SIG-M5 treated with dmso at 0.1 percent for 504 hours (cell line): Measurements from ENCODE around the gene CCN5.
A peak's percentile ranks its signal among the peaks of the same experiment; 100 is the strongest.

Source experiments
- DNase-seq: peaks from one replicate; lab custom pipeline; 2025; ENCODE audit not compliant: unreplicated experiment; lab: John Stamatoyannopoulos, UW

Gene CCN5

DNA sequence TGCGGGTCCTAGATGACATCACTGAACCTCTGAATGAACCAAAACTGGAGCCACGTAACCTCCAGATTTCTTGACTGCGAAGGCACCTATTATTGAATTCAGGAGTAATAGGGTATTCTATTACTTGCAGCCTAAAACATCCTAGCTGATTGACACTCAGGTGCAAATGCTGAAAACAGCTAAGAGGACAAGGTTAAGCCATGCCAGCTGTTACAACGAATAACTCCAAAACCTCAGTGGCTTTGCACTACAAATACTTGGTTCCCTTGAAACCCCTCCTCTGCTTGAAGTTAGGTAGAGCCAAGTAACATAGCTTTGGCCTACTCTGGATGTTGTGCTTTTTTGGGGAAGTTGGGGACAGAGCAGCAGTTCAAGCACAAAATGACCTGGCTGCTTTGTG lies 21.0 kb upstream of the CCN5 start:
- no peak for DNase-seq

DNA sequence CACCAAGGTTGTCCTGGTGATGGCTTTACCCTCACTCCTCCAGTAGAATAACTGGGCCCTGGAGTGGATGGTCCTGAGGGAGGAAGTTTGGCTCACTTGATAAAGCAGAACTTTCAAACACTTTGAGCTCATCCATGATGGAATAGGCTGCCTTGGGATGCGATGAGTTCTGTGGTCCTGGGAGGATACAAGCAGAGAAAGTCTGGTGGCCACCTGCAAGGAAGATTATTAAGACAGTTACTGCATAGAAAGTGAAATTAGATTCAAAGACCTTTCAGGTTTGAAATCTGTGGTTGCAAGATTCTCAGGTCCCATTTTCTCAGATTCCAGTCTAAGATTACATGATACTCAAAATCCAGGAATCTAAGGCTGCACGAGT lies 19.9 kb upstream of the CCN5 start:
- DNase-seq: no peak

DNA sequence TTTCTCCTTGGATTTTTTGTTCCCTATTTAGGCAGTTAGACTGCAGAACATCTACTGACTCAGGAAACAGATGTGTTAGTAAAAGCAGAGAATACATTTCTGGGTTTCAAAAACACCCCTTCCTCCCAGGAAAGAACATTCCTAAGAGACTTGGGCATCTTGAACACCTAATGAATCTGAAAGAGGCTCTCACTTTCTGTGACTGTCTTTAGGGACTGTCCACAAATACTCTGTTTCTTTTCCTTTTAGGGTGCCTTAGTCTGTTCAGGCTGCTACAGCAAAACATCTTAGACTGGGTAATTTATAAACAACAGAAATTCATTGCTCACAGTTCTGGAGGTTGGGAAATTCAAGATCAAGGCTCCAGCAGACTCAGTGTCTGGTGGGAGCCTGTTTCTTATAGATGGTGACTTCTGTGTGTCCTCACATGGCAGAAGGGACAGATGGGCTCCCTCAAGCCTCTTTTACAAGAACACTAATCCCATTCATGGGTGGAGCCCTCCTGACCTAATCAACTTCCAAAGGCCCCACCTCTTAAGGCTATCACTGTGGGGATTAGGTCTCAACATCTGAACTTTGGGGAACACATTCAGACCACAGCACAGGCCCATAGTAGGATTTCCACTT lies 19.4 kb upstream of the CCN5 start:
- no peak for DNase-seq

DNA sequence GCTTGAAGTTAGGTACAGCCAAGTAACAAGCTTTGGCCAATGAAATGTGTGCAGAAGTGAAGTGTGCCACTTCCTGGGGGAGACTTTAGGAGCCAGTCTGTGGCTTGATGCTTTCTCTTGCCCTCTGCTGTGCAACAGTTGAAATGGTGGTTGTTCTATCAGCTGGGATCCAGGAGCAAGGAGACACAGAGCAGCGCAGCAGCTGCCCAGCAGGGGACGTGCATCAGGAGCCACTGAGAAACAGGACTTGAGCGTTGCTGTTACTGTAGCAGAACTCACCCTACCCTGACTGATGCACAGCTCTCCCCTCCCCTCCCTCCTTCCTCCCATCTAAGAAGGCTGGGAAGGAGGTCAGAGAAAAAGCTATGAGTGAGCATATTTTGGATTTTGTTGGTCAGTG lies 18.9 kb upstream of the CCN5 start:
- no peak for DNase-seq

DNA sequence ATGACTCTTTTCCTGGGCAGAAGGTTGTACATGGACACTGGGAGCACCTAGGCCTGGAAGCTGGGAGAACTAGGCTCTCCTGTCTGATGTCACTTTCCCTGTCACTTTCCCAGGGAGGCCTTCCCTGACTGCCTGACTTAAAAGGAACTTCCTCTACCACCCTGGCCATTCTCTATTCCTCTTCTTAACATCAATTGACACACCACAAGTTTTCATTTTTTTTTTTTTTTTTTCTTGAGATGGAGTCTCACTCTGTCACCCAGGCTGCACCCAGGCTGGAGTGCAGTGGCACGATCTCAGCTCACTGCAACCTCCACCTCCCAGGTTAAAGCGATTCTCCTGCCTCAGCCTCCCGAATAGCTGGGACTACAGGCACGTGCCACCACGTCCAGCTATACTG lies 18.1 kb upstream of the CCN5 start:
- peak; percentile 16 for DNase-seq

DNA sequence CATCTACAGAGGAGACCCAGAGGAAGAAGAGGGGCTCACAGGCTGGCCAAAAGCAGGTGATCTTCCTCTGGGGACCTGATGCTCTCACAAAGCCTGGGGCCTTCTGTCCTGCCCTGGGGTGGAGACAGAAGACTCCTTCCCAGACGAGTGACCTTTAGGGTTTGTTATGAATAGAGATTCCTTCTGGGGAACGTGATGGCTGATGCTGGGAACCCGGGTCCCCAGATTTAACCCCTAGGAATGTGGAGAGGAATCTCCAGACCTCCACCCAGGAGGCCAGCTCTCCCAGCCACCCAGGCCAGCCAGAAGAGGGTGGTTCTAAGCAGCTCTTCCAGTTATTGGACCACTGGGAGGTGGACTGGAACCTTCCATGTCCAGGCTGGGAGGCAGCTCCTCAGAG lies 16.8 kb upstream of the CCN5 start:
- DNase-seq: no peak

DNA sequence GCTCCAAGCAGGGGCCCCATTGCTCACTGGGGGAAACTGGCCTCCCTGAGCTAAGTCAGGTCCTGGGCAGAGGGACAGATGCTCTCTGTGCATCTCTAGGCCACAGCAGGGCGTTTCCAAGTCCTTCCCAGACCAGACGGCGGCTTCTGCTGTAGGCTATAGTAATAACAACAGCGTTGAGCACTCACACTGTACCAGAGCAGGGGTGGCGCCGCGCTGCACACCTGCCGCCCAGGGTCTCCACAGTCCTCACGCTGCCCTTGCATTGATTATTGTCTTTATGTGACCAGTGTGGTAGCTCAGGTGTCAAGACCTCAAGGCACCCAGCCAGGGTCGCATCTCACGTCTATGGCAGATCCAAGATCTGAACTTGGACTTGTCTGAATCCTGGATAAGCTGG lies 14.9 kb upstream of the CCN5 start:
- no peak for DNase-seq

DNA sequence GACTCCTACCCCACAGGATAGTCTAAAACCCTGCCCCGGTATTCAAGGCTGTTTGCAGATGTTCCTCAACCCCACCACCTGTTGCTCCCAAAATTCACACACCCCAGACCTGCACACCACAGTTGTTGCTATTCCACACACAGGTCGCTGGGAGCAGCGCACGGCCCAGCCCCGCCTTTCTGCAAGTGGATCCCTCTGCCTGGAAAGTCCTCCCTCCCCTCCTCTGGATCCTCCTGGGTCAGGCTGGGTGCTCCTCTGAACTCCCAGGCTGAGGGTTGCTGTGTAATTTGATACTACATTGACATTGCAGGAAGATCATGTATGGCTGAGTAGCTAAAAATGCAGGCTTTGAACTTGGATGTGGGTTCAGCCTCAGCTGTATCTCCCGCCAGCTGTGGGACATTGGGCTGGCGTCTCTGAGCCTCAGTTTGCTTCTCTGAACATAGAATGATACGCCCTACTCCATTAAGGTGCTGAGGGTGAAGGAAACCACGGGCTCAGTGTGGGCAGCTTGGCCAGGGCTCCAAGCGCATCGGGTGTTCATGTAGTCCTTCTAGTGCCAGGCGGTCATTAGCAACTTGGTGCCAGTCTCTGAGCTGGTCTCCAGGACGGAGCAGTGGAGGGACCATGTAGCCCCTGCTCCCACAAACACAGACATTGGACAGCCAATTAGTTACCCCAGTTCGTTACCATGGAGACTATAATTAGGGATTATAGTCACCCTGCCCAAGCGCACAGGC lies 13.9 kb upstream of the CCN5 start:
- DNase-seq: no peak

DNA sequence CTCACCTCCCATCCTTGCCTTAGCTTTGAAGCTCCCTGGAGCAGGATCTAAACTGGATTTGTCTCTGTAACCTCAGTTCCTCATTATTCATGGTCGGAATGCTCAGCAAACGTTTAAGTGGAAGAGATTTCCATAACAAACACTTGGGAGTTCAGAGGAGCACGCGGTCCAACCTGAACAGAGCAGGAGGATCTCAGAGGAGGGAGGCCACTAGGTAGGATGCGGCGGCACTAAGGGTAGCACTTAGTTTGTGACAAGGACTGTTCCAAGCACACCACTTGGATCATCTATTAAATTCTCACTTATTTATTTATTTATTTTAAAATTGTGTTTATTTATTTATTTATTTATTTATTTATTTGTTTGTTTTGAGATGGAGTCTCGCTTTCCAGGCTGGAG lies 13.3 kb upstream of the CCN5 start:
- no peak for DNase-seq

DNA sequence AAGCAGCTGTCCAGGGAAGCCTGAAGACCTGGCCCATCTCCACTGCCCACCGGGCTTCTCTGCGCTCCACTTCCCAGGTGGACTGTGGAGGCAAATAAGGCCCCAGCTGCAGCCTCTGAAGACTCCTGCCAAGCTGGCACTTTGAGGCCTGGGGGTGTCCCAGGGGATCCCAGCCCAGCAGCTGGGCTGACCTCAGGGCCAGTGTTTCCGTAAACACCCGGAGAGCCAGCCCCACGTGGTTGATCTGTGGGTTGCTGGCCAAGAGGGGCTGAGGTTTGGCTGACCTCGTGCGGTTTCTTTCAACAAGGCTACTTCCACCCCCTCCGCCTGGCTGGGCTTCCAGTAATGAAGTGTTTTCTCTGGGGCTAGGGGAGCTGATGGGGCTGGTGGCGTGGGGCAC lies 12.4 kb upstream of the CCN5 start:
- DNase-seq: no peak

DNA sequence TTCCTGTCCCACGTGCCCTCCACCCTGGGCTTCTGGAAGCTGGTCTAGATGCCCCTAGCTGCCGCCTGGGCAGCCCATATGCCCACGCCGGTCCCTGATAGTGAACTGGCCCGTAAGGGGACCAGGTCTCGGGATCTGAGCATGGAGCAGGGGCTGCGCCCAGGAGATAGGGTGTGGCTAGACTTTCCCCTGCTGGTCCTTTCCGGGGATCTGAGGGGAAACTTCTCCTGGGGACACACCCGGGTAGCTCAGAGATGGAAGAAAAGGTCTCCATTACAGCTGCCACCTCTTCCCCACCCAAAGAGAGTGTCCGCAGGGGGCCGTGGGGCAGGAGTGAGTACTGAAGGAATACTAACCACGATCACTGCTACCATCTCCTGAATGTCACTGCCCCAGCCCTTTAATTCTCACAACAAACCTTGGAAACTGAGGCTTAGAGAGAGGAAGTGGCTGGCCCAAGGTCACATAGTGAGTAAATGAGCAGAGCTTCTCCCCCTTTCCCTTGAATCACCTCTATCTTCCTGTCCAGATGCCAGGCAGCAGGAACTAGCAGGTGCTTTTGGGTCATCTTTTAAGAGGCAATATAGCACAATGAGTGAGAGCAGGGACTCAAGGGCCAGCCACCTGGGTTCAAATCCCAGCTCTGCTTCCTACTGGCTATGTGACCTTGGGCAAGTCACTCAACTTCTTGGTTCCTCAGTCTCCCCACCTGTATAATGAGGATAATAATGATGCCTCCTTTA lies 11.8 kb upstream of the CCN5 start:
- DNase-seq: no peak

DNA sequence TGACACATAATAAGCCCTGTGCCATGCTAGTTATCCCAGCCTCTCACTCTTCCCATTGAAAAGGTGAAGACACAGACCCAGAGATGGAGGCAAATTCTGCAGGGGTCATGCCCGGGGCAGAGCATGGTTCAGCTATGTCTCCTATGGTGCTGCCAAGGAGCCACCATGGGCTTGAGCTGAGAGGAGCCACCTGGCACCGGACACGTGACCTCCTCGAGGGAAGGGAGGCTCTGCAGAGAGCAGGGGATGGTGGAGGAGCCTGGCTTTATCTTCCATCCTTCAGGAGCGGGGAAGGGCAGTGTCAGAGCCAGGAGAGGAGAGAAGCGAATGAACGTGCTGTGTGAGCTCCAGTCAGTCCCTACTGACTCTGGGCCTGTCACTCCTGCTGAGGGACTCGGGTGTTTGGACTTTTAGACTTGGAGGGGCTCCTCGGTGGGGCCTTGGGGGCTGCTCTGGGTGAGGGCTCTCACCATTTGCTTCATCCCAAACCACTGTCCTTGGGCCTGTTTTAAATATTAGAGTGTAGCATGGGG lies 11.1 kb upstream of the CCN5 start:
- no peak for DNase-seq

DNA sequence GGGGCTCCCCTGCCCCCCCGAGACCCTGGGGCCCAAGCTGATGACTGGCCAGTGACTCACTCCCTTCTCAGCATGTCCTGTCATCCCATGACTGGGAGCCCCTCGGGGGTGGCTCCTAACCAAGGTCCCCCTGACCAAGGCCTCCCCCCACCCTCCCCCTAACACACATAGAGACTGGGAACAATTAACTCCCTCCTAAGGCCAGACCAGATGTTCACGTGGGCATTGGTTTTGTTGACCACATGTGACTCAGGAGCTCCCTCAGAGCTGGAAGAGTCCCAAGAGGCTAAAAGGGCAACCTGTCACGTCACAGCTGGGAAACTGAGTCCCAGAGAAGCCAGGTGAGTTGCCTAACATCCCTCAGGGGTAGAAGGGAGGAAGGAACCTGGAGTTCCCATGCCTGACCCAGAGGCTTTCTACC lies 10.6 kb upstream of the CCN5 start:
- DNase-seq: no peak

DNA sequence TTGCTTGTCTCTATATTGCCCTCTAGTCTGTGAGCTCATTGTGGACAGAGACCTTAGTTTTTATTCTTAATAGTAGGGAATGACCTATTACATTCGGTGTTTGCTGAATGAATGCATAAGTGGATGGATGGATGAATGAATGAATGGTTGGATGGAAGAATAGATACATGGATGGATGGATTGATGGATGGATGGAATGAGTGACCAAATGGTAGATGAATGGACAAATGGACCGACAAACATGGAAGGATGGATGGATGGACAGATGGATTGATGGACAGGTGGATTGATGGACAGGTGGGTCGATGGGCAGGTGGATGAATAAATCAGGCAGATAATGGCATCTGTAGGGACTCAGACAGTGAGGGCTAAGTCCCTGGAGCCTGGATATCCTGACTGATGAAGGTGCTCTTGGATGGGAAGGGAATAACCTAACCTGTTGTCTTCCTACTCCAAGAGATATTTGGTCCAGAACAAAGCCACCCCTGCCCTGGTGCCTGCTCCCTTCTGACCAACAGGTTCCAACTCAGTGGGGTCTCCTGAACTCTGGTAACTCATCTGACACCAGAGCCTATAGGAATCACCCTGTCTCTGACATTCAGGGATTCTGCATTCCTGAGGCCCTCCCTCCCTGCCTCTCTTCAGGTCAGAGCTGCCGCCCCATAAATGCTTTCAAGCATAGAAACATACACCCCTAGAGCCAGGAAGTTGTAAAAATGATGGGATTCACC lies 9.6 kb upstream of the CCN5 start:
- no peak for DNase-seq

DNA sequence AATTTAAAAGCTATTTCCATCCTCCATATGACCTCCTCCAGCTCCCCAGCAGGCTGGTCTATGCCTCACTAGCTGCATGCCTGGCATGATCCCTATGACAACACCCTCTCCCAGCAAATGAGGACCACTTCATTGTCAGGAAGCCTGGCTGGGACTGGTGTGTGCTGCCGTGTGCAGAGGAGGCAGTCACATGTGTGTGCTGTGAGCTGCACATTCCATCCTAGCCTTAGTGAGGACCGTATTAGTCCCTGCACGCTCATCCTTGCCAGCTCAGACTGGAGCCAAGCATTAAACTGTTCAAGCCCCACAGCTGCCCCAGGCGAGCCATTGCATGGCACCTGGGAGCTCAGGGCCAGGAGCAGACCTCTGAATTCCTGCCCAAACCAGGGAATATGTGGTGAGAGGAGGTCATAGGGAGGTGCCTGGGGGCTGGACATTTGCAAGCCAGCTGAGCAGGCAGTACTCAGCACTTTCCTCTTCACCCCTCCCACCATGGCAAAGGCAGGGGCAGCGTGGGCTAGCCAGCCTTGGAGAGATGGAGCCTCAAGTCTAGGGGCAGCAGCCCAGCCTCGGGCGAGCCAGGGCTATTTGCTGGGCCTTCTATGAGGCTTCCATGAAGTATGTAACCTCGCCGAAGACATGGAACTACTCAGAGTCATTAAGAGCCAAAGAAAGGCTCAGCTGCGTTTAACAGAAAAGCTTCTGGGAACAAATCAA lies 8.7 kb upstream of the CCN5 start:
- no peak for DNase-seq

DNA sequence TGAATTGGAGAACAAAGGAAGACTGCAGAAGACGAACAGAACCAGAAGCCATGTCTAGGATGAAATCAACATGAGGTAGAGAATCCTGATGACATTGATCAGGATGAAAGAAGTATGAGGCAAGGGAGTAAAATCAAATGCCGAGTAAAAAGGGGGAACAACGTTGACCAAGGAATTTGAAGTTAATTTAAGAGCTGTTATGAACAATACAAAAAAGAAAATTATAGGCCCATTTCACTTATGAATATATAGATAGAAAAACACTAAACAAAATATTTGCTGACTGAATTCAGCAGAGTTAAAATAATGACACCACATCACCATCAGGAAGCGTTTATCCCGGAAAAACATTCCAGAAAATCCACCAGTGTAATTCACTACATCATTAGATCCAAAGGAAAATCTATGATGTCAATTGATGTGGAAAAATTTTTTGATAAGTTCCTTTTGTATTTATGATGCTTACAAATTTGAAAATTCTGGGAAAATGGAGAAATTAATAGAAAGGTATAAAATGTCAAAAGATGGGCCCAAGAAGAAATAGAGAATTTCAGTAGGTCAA lies 8.1 kb upstream of the CCN5 start:
- no peak for DNase-seq

DNA sequence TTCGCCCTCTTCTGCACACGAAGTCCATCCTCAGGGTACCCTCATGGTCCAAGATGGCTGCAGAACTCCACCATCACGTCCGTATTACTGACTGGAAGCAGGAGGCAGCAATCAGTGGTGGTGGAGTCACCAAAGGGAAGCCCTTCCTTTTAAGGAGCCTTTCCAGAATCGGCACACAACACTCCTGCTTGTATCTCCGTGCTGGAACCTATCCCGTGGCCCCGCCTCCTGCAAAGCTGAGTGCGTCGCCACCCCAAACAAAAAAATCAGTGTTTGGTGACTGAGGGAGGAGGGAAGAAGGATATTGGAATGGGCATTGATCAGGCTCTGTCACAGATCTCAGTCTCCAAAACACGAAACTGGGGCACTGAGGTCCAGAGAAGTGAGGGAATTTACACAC lies 5.8 kb upstream of the CCN5 start:
- DNase-seq: no peak

DNA sequence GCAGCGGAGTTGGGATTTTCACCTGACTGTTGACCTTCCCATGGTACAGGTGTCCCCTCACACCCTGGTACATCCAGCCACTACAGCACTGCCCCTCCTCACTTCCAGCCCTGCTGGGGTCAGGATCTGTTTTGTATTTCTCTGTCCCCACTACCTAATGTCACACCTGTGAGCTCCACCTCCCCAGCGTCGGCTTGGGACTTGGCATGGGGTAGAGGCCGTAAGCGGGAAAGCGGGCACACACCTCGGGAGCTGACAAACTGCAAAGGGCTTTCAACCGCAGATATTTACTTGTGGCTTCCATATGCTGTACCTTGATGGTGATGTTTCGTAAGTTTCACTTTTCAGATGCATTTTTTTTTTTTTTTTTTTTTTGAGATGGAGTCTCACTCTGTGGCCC lies 5.4 kb upstream of the CCN5 start:
- DNase-seq: no peak

DNA sequence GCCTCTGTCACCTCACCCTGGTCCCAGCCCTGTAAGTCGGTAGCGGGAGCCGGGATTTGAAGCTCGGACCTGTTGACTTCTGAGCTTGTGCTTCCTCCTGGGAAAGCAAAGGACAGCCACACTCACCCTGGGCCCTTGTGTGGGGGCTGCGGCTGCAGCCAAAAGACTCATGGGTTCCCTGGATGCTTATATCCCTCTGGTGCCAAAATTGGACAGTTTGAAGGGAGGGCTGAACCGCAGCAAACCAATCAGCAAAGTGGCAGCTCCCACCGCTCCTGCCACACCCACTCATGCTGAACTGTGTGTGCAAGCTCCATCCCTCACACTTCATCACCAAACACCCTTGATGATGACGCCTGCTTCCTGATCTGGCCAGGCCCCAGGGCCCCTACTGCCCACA lies 3.9 kb upstream of the CCN5 start:
- no peak for DNase-seq

DNA sequence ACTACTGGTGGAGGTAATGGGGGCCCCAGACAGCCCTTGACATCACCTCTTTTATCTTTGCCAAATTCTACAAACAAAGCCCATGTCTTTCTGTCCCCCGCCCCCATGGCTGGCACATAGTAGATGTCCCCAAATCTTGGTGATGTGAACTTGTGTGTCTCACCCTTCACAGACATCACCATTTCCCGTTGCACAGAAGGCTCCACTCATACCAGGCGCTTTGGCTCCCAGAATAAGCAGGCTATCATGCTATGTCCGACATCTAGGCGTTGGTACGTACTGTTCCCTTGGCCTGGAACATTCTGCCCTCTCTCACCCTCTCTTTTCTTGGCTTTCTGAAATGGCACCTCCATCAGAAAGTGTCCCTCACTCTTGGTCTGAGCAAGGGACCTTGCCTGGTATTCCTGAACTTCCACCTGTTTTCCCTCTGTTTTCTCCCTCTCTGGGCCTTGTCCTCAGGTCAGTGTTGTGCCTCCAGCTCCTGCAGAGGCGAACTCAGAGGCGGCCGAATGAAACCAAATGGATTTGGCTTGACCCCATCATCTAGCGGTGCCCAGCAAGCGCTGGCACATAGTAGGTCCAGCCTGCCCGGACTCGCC lies 968 bp upstream of the CCN5 start:
- no peak for DNase-seq
